Right lobe of liver (tissue), 6 donors: Measurements from ENCODE around the gene PRICKLE4. TPM values are rescaled to one million over a fixed set of nuclear protein-coding genes. Genes with fewer than 3 reads are reported as not detected.

Experiments
- ATAC-seq, 4 donors: fragments of 200-7000 bp; cut with Tn5 transposase; one replicate each; pipeline ENCODE4 v1.9.1; 2020; ENCODE audit warnings: mild to moderate bottlenecking in 4 of 4, moderate library complexity in 4 of 4
- DNase-seq, 3 donors: peaks; one replicate each; pipeline ENCODE4 v3.0.0-alpha.2; 2020
- H3K27ac ChIP-seq, 3 donors: fragments of 200-600 bp; one replicate each; pipeline ENCODE4 v1.8.0; 2022
- H3K27me3 ChIP-seq, 2 donors: fragments of 200-600 bp; one replicate each; pipeline ENCODE4 v1.8.0; 2022
- H3K36me3 ChIP-seq, 4 donors: fragments of 200-600 bp; sonication (generic) in 1 of 4; one replicate each; pipeline versions ENCODE4 v1.5.1 to v1.8.0; 2017 to 2022; ENCODE audit warnings: control low read depth in 1 of 4
- H3K4me1 ChIP-seq, 4 donors: fragments of 200-600 bp; sonication (generic) in 1 of 4; one replicate each; pipeline versions ENCODE4 v1.5.1 to v1.8.0; 2017 to 2022; ENCODE audit warnings: control low read depth in 1 of 4
- H3K4me3 ChIP-seq, 3 donors: fragments of 200-600 bp; one replicate each; pipeline ENCODE4 v1.8.0; 2022
- H3K9me3 ChIP-seq, 4 donors: fragments of 200-600 bp; sonication (generic) in 1 of 4; one replicate each; pipeline versions ENCODE4 v1.5.1 to v1.8.0; 2017 to 2022; ENCODE audit warnings: control low read depth in 1 of 4
- CTCF ChIP-seq, 4 donors: fragments of 200-600 bp in 3 of 4; fragments of 450-650 bp in 1 of 4; IDR thresholded peaks; one replicate each; pipeline versions ENCODE4 v1.5.1 to v1.8.0; 2016 to 2022; ENCODE audit warnings: antibody characterized with exemption in 4 of 4, mild to moderate bottlenecking in 2 of 4
- POLR2A ChIP-seq: fragments of 450-650 bp; IDR thresholded peaks from one replicate; pipeline ENCODE4 v1.6.1; 2017; ENCODE audit warnings: antibody characterized with exemption, mild to moderate bottlenecking
- WGBS: methylation state at CpG from one replicate; pipeline ENCODE4 v1.1.6; 2018; ENCODE audit warnings: low coverage, low lambda C conversion rate; ENCODE audit not compliant: insufficient coverage; ENCODE audit errors: missing lambda C conversion rate; 5-methylcytosine and 5-hydroxymethylcytosine counted together
- intact Hi-C, 2 donors: fragments of 100-400 bp; cut with DNase I; formaldehyde crosslinking; loops; one replicate each; pipeline versions ENCODE4 v1.11.2 to v1.14.1; 2022
- total RNA-seq, 6 experiments: library from RNA; depleted of rRNA in 2 of 6; stranded (reverse); fragments of >200 nt in 2 of 6; fragmentation: NEBNext Ultra II Directional in 3 of 6; extraction: Animal tissue kit (Norgen Biotek cat#: 25700) in 3 of 6; gene quantifications; one replicate each; pipeline versions ENCODE4 v1.1.0 to v1.2.4, GENCODE V29; 2016 to 2023
- donor health status: DM: no; HTN: yes; CAD: no.
- donor health status: DM: no; HTN: no; CAD: no.
- donor health status: DM: no; HTN: no; CAD: no.
- donor health status: DM: no; HTN: yes; CAD: no.
- donor health status: DM: no; HTN: yes; CAD: no.

The PRICKLE4 gene
- total RNA-seq, 6 experiments from 2014 or later, result 1.3 to 3.1 (median 2.7) TPM; not detected in 1

GRCh38 chr6:41785689-41786450, 5.3 kb downstream of the PRICKLE4 start:
- Histone ChIP-seq H3K27ac (peak overlapping the region; percentile 17 to 88 (median 88)), H3K27me3 (no peaks in the 10 kb centered on the region), H3K9me3 (no peaks in the 10 kb centered on the region), H3K4me3 (peak overlapping the region; percentile 80 to 83 (median 81)), H3K4me1 (peaks cover 0 to 28% (median 15%) of the 10 kb centered on the region in 4 donors), H3K36me3 (peaks cover 0 to 18% (median 6%) of the 10 kb centered on the region in 4 donors)
- ATAC-seq (no peak), DNase-seq (peak in 2 of 3 donors; percentile 48 to 60)
- 37% methylated on average over 11 of the region's 29 CpGs for WGBS
- intact Hi-C loops, result loop anchor here (10.0 kb wide), 3 partner anchors 139 to 259 kb away; partner anchors contain the start of genes BYSL (in 1 of the 2) and MED20 (in 1 of the 2)
- no peak for TF ChIP-seq CTCF (IDR thresholded peaks at IDR 0.05)
- no peak for TF ChIP-seq POLR2A

GRCh38 chr6:41786451-41787218, 6.1 kb downstream of the PRICKLE4 start:
- Histone ChIP-seq H3K4me1 (peaks cover 0 to 21% (median 11%) of the 10 kb centered on the region in 4 donors), H3K4me3 (peak overlapping the region; percentile 80 to 83 (median 81)), H3K27me3 (no peaks in the 10 kb centered on the region), H3K9me3 (no peaks in the 10 kb centered on the region), H3K27ac (peak overlapping the region; percentile 70 to 88 (median 88)), H3K36me3 (peaks cover 0 to 25% (median 8%) of the 10 kb centered on the region in 4 donors)
- intact Hi-C loops, result loop anchor here (10.0 kb wide), 3 partner anchors 138 to 258 kb away; partner anchors contain the start of genes BYSL (in 1 of the 2) and MED20 (in 1 of the 2)
- ATAC-seq (peak; percentile 84 to 93 (median 88)), DNase-seq (peak; percentile 91 to 92 (median 92))
- WGBS, result 0% methylated on average over 3 of the region's 58 CpGs
- peak; percentile 77 to 93 (median 90) for TF ChIP-seq CTCF (IDR thresholded peaks at IDR 0.05)
- TF ChIP-seq POLR2A, result no peak

GRCh38 chr6:41787219-41787917, 6.8 kb downstream of the PRICKLE4 start, which contains the start of gene TOMM6:
Gene TOMM6, plus strand, starts transcription at chr6:41787694. Its CDS starts 4 bp downstream, at chr6:41787698.
- no peaks in the 10 kb centered on the region for H3K27me3 ChIP-seq
- H3K4me3 ChIP-seq, result peak within 1 kb of the TSS; percentile 80 to 83 (median 81)
- DNase-seq (peak; percentile 97 to 98 (median 97)), ATAC-seq (peak; percentile 88 to 92 (median 89))
- H3K36me3 ChIP-seq, result peaks cover 0 to 30% (median 8%) of the 10 kb centered on the region in 4 donors
- WGBS, result under 1% methylated on average over 22 of the region's 55 CpGs
- intact Hi-C loops, result loop anchor here (10.0 kb wide), 3 partner anchors 137 to 257 kb away; partner anchors contain the start of genes BYSL (in 1 of the 2) and MED20 (in 1 of the 2)
- no peaks in the 10 kb centered on the region for H3K9me3 ChIP-seq
- peaks cover 0 to 18% (median 10%) of the 10 kb centered on the region in 4 donors for H3K4me1 ChIP-seq
- peak within 1 kb of the TSS; percentile 70 to 88 (median 88) for H3K27ac ChIP-seq
- TF ChIP-seq CTCF (IDR thresholded peaks at IDR 0.05) (peak; percentile 92 to 98 (median 94)), POLR2A (peak; percentile 84)

GRCh38 chr6:41789390-41789724, 8.8 kb downstream of the PRICKLE4 start:
- Histone ChIP-seq H3K27me3 (no peaks in the 10 kb centered on the region), H3K9me3 (no peaks in the 10 kb centered on the region), H3K27ac (no peak overlapping the region), H3K4me3 (no peak overlapping the region), H3K4me1 (peaks cover 0 to 18% (median 10%) of the 10 kb centered on the region in 4 donors), H3K36me3 (peaks cover 0 to 35% (median 8%) of the 10 kb centered on the region in 4 donors)
- DNase-seq, result no peak
- no peak for ATAC-seq
- TF ChIP-seq CTCF (IDR thresholded peaks at IDR 0.05), result no peak
- TF ChIP-seq POLR2A, result no peak
- WGBS, result 80% methylated on average over 3 of the region's 3 CpGs
- intact Hi-C loops, result loop anchor here (10.0 kb wide), 3 partner anchors 135 to 255 kb away; partner anchors contain the start of genes BYSL (in 1 of the 2) and MED20 (in 1 of the 2)
